Cardiac septum (tissue), 1 donor: ENCODE data around the gene TRPM3. TPM values are rescaled to one million over a fixed set of nuclear protein-coding genes. Genes with fewer than 3 reads are reported as not detected.

ENCODE experiments used
- DNase-seq: peaks from one replicate; pipeline ENCODE4 v3.0.0-alpha.2; 2020; ENCODE audit warnings: low spot score
- intact Hi-C: fragments of 100-400 bp; cut with DNase I; formaldehyde crosslinking; loops from one replicate; pipeline ENCODE4 v1.14.0; 2022
- total RNA-seq: library from RNA; stranded (reverse); fragmentation: NEBNext Ultra II Directional; extraction: Animal tissue kit (Norgen Biotek cat#: 25700); gene quantifications from one replicate; pipeline ENCODE4 v1.2.1, GENCODE V29; 2021
- donor health status: DM: no; HTN: no; CAD: no.

TRPM3 gene
- total RNA-seq, 1 donor from 2014 or later, result 0.51 TPM

GRCh38 chr9:70581955-70582350 is 539.5 kb downstream of the TRPM3 start:
- DNase-seq, result no peak
- intact Hi-C loops, result no loop called here

- intact Hi-C loops, result no loop called here
- no peak for DNase-seq
Measured at GRCh38 chr9:70581214-70581954, 540.0 kb downstream of the TRPM3 start.

GRCh38 chr9:70580606-70581195 is 540.7 kb downstream of the TRPM3 start:
- no peak for DNase-seq
- intact Hi-C loops, result no loop called here

GRCh38 chr9:70579686-70580085 is 541.7 kb downstream of the TRPM3 start:
- no peak for DNase-seq
- intact Hi-C loops, result loop anchor here (5.0 kb wide), 1 partner anchor 72 kb away; no protein-coding TSS in a partner anchor

- intact Hi-C loops, result loop anchor here (5.0 kb wide), 1 partner anchor 71 kb away; no protein-coding TSS in a partner anchor
- no peak for DNase-seq
Measured at GRCh38 chr9:70578720-70579119, 542.7 kb downstream of the TRPM3 start.

DNA sequence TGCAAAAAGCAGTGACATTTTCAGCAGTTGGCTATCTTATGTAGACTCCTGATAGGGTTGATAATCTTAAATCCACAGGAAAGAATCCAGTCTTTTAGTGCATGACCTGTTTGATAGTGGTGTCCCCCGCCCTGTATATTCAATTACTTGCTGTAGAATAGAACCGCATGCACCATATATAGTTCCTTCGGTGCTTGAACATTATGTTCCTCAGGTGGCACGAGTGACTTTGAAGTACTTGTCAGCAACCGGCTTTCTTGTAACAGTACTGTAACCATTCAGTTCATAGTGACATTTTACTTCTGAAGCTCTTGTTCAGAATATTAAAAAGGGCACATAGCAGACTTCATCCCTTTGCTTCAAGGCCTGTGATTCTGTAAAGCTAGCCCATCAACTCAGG is 543.8 kb downstream of the TRPM3 start:
- intact Hi-C loops, result loop anchor here (5.0 kb wide), 1 partner anchor 70 kb away; no protein-coding TSS in a partner anchor
- DNase-seq, result no peak

GRCh38 chr9:70576116-70576515 is 545.3 kb downstream of the TRPM3 start:
- DNase-seq, result no peak
- intact Hi-C loops, result loop anchor here (5.0 kb wide), 1 partner anchor 69 kb away; no protein-coding TSS in a partner anchor

DNA sequence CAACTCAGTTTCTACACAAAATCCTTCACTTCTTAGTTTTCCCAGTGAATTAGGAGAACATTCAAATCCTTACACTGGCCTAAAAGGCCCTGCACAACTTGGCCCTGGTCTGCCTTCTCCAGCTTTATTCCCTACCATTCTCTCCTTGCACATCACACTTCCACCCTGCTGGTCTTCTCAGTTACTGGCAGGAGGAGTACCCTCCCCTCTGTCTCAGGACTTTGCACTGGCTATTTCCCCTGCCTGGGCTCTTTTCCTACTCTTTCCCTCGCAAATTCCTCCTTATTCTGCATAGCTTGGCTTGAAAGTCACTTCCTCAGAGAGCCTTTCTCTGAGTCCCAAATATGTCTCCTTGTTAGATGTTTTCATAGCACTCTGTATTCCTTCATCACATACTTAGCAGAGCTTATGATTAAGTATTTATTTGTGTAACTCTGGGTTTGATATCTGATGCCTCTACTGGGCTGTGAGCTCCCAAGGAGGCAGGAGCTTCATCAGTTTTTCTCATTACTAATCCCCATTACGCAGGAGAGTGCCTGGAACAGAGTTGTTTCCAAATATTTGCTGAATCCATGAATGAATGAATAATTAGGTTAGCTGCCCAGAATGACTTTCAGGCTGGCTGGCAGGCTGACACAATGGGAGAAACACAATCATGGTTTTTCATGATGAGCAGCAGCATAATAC is 547.1 kb downstream of the TRPM3 start:
- DNase-seq, result no peak

DNA sequence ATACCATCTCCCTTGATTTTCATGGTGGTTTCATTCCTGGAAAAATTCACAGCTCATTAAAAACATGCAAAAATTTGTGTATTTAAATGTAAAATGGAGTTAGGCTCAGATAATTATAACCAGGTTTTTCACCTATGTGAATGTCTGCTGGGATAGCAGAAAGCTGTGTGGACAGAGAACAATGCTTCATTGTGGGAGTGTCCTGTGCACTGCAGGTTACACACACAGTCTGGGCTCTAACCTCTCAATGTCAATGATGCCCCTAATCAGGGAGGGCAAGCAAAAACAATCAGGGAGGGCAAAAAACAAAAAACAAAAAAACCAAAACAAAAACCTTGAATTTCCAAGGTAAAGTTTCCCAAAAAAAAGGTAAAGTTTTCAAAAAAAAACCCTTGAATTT is 548.1 kb downstream of the TRPM3 start:
- intact Hi-C loops, result no loop called here
- DNase-seq, result no peak

More for the DNA sequence above, 547.1 kb downstream of the TRPM3 start:
- intact Hi-C loops, result no loop called here

DNA sequence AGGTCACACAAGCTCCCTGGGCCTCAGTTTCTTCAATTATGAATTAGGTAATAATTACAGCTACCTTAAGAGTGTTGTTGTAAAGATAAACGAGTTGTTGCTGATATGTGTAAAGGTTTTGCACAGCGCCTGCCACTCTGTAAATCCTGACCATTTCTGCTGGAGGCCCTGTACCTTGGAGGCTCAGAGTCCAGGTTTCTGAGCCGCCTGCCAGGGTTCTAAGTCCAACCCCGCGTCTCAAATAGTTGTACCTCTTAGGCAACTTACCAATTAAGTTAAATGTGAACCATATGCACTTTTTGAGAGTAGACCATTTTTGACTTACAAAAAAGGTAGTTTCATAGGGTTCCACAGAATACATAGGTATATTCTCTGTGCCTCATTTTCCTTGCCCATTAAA is 550.2 kb downstream of the TRPM3 start:
- DNase-seq, result no peak
- intact Hi-C loops, result no loop called here

- DNase-seq, result no peak
- intact Hi-C loops, result no loop called here
Measured at GRCh38 chr9:70569791-70570190, 551.6 kb downstream of the TRPM3 start.

DNA sequence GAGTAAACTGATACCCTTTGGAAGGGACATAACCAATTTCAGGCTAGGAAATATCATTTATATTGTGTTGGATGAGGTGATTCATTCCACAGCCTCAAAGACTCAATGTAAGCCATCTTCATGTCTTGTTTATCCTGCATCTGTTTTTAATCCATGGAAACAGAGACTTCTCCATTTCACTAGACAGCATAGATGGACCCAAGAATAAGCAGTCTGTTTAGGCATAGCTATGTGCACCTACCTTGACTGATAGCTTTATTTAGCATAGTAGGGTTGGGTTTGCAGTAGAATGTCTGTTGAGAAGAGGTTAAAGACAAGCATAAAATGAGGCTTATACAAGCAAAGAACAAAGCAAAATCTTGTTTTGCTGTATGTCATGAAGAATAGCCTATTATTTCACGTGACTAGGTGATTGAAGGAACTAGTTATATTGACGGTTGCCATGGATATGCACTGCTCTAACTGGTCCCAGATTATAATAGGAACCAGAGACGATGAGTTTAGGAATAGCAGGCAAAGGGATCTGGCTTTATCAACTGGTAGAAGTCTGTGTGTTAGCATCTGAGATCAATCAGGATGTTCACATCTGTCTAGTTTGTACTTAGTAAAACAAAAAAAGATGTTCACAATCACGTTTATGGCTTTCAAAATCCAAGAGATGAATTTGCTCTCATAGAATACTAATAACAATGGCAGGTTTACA is 552.2 kb downstream of the TRPM3 start:
- intact Hi-C loops, result no loop called here
- DNase-seq, result no peak

DNA sequence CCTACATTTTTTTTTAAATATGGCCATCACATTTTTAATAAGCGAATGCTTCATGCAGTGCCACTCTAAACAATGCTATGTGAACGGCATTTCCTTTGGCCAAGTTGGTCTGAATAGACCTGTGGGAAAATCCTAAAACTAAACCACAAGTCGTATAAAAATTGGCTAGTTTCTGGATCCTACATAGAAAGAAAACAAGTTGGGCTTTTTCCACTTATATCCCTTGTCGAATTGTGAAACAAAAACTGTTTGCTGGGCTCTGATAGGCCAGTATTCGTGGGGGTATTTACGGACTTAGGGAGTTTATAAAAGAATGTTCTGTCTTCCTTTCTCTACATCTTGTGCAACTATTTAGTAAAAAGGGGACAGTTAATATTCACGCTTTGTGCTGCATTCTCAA is 553.9 kb downstream of the TRPM3 start:
- intact Hi-C loops, result no loop called here
- no peak for DNase-seq

- intact Hi-C loops, result no loop called here
- DNase-seq, result no peak
Measured at GRCh38 chr9:70566751-70567150, 554.7 kb downstream of the TRPM3 start.

GRCh38 chr9:70566066-70566465 is 555.4 kb downstream of the TRPM3 start:
- intact Hi-C loops, result no loop called here
- DNase-seq, result no peak

DNA sequence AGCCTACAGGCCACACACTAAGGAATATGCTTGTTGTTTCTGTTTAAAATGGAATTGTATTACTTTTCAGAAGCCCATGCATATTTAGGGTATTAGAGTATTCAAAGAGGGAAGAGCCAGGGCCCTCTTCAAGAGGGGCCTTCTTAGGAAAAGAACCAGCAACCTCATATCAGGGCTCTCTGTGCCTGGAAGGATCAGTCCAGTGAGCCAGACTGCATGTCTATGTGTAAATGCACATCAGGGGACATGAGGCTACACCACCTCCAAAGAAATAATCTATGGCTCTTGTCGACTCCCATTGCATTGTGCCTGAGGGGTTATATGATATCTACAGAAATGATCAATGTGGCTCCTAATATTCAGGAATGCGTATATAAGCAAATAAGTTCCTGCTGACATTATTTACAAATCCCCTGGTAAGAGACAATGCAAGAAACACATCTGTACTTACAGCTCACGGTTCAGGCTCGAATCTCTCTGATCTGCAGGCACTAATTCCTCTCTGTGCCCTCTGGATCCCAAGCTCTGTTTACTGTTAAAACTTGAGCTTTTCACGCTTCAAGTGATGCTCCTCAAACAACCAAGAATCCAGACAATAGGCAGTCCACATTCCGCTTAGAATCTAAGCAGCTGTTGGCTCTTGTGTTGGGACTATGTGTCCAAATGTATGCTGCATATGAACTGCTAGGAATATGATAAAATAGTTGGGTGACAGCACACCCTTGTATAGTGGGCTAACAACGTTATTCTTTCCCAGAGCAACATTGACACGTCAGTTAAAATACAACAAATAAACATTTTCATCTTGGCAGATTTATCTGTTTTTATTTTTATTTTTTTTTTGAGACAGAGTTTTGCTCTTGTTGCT is 556.7 kb downstream of the TRPM3 start:
- DNase-seq, result no peak
- intact Hi-C loops, result no loop called here

GRCh38 chr9:70563431-70564204 is 557.8 kb downstream of the TRPM3 start:
- intact Hi-C loops, result no loop called here
- no peak for DNase-seq

GRCh38 chr9:70563010-70563409 is 558.4 kb downstream of the TRPM3 start:
- intact Hi-C loops, result no loop called here
- no peak for DNase-seq
